ENCODE results near the gene SCRN1.

DNA sequence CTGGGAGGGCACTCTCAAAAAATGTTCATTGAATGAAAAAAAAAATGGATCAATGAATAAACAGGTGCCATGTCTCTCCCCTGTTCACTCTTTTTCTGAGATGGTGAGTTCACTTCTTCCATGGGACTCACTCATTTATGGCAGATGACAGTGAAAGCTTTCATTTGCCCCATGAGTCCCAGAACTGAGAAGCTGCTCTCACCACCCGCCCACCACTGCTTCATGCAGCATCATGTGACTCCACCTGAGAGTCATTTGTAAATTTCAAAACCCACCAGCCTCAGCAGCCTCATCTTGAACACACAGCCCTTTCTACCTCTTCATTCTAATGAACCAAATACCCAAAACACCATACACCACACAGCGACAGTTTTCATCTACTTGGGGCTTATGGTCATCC is 64.9 kb downstream of the SCRN1 start:
- TF ChIP-seq, protein P1, sequence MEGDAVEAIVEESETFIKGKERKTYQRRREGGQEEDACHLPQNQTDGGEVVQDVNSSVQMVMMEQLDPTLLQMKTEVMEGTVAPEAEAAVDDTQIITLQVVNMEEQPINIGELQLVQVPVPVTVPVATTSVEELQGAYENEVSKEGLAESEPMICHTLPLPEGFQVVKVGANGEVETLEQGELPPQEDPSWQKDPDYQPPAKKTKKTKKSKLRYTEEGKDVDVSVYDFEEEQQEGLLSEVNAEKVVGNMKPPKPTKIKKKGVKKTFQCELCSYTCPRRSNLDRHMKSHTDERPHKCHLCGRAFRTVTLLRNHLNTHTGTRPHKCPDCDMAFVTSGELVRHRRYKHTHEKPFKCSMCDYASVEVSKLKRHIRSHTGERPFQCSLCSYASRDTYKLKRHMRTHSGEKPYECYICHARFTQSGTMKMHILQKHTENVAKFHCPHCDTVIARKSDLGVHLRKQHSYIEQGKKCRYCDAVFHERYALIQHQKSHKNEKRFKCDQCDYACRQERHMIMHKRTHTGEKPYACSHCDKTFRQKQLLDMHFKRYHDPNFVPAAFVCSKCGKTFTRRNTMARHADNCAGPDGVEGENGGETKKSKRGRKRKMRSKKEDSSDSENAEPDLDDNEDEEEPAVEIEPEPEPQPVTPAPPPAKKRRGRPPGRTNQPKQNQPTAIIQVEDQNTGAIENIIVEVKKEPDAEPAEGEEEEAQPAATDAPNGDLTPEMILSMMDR (conservative IDR thresholded peaks at IDR 0.05; ENCODE audit: low read depth in 2 of 2), result no peak
- TF ChIP-seq JUNB (IDR thresholded peaks at IDR 0.05; ENCODE audit: unreplicated experiment), result no peak
- TF ChIP-seq POLR2AphosphoS5 (IDR thresholded peaks at IDR 0.05; ENCODE audit: low read depth), result no peak
- TF ChIP-seq EZH2 (IDR thresholded peaks at IDR 0.05; ENCODE audit: low read depth, unreplicated experiment), result no peak
- TF ChIP-seq EZH2phosphoT487 (IDR thresholded peaks at IDR 0.05; ENCODE audit: unreplicated experiment), result no peak
- TF ChIP-seq, protein P2, sequence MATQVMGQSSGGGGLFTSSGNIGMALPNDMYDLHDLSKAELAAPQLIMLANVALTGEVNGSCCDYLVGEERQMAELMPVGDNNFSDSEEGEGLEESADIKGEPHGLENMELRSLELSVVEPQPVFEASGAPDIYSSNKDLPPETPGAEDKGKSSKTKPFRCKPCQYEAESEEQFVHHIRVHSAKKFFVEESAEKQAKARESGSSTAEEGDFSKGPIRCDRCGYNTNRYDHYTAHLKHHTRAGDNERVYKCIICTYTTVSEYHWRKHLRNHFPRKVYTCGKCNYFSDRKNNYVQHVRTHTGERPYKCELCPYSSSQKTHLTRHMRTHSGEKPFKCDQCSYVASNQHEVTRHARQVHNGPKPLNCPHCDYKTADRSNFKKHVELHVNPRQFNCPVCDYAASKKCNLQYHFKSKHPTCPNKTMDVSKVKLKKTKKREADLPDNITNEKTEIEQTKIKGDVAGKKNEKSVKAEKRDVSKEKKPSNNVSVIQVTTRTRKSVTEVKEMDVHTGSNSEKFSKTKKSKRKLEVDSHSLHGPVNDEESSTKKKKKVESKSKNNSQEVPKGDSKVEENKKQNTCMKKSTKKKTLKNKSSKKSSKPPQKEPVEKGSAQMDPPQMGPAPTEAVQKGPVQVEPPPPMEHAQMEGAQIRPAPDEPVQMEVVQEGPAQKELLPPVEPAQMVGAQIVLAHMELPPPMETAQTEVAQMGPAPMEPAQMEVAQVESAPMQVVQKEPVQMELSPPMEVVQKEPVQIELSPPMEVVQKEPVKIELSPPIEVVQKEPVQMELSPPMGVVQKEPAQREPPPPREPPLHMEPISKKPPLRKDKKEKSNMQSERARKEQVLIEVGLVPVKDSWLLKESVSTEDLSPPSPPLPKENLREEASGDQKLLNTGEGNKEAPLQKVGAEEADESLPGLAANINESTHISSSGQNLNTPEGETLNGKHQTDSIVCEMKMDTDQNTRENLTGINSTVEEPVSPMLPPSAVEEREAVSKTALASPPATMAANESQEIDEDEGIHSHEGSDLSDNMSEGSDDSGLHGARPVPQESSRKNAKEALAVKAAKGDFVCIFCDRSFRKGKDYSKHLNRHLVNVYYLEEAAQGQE (IDR thresholded peaks at IDR 0.05; ENCODE audit: unreplicated experiment), result no peak
- TF ChIP-seq CREB1 (CRISPR knock-in tag; IDR thresholded peaks at IDR 0.05; ENCODE audit: low read depth), result no peak
- TF ChIP-seq ZNF331 (CRISPR knock-in tag; IDR thresholded peaks at IDR 0.05; ENCODE audit: low read depth), result no peak

All from GM23338 (cell line).